Measurements from ENCODE around the gene TBCC. TPM values are rescaled to one million over a fixed set of nuclear protein-coding genes. Genes with fewer than 3 reads are reported as not detected.

The TBCC gene
- total and polyA plus RNA-seq, 2 of the 8 experiments (the other 6 are each of a cell fraction or from before 2014, with no cell fraction given) = 22.7 to 25.5 TPM

GRCh38 chr6:42729731-42730130 lies 16.2 kb downstream of the TBCC start:
- Histone ChIP-seq H3K27me3 (replicated peaks in 1 of 4; ENCODE audit: control insufficient read depth in 3 of 4, extremely low read depth in 1 of 4, insufficient read depth in 3 of 4, low read length in 3 of 4) (no peaks in the 10 kb centered on the region), H2BK120ac (replicated peaks; ENCODE audit: low read depth, low read length) (no peak overlapping the region), H2BK15ac (ENCODE audit: low read length) (no peak overlapping the region), H3K27ac (ENCODE audit: low read depth, low read length) (no peak overlapping the region), H2AFZ (ENCODE audit: low read length) (no peak overlapping the region), H4K91ac (replicated peaks; ENCODE audit: insufficient read length, low read length) (no peak overlapping the region), H3K4me1 (replicated peaks in 1 of 4; ENCODE audit: control insufficient read depth in 3 of 4, insufficient read depth in 4 of 4, low read length in 3 of 4) (no peaks in the 10 kb centered on the region), H2BK5ac (ENCODE audit: low read depth, low read length) (no peak overlapping the region), H3K23me2 (ENCODE audit: low read depth, low read length) (no peaks in the 10 kb centered on the region), H4K5ac (ENCODE audit: insufficient read length, low read depth, low read length) (no peak overlapping the region), H3K9ac (replicated peaks in 1 of 4; ENCODE audit: extremely low read depth in 1 of 4, low read depth in 3 of 4, low read length in 3 of 4) (no peak overlapping the region), H3K4me2 (ENCODE audit: insufficient read depth in 1 of 2, low read depth in 2 of 2, low read length in 2 of 2) (no peak overlapping the region), H4K20me1 (replicated peaks in 1 of 2; ENCODE audit: control insufficient read depth in 1 of 2, insufficient read depth in 2 of 2, low read length in 2 of 2) (no peaks in the 10 kb centered on the region), H4K8ac (ENCODE audit: extremely low read depth, insufficient read depth, low read length) (no peak overlapping the region), H2AK5ac (ENCODE audit: low read depth, low read length) (no peak overlapping the region), H3K18ac (ENCODE audit: extremely low read depth, low read length) (no peak overlapping the region), H2BK20ac (ENCODE audit: low read length) (no peak overlapping the region), H3K56ac (replicated peaks; ENCODE audit: insufficient read length, low read depth, low read length) (no peak overlapping the region), H3K23ac (ENCODE audit: insufficient read length) (no peak overlapping the region), H2BK12ac (ENCODE audit: low read depth, low read length) (no peak overlapping the region), H3K79me1 (ENCODE audit: low read depth, low read length) (no peaks in the 10 kb centered on the region), H3K4ac (replicated peaks; ENCODE audit: insufficient read length, low read depth, low read length) (no peak overlapping the region), H3K9me3 (ENCODE audit: insufficient read depth in 2 of 2, low read depth in 1 of 2, low read length in 1 of 2) (no peaks in the 10 kb centered on the region), H3K4me3 (ENCODE audit: extremely low read depth in 1 of 4, insufficient read depth in 2 of 4, low read depth in 3 of 4, low read length in 4 of 4) (no peak overlapping the region), H3K36me3 (ENCODE audit: control insufficient read depth in 2 of 4, insufficient read depth in 4 of 4, low read length in 3 of 4) (no peaks in the 10 kb centered on the region), H3K79me2 (ENCODE audit: control insufficient read depth in 1 of 2, insufficient read depth in 2 of 2, low read length in 2 of 2) (no peaks in the 10 kb centered on the region), H3K14ac (ENCODE audit: insufficient read length) (no peak overlapping the region)
- ChIA-PET CTCF (ENCODE audit: partially characterized antibody) (interaction anchor here (0.6 to 7.5 kb wide), 10 partner anchors 27 to 633 kb away, joined by 3 to 87 read pairs (median 4); partner anchors contain the start of gene RPL7L1), POLR2A (ENCODE audit: partially characterized antibody) (interaction anchor here (1.0 kb wide), 1 partner anchor 61 kb away, joined by 3 read pairs; no protein-coding TSS in a partner anchor)
- no peak for TF ChIP-seq EGR1 (IDR thresholded peaks at IDR 0.05; ENCODE audit: borderline replicate concordance, low read depth, low read length)
- no peak for TF ChIP-seq CREB1 (IDR thresholded peaks at IDR 0.05)
- TF ChIP-seq BACH1 (IDR thresholded peaks at IDR 0.05; ENCODE audit: low read length) = no peak
- no peak for TF ChIP-seq MAX (IDR thresholded peaks at IDR 0.05)
- TF ChIP-seq TBP (IDR thresholded peaks at IDR 0.05; ENCODE audit: low read depth, low read length) = no peak
- TF ChIP-seq RAD21 (IDR thresholded peaks at IDR 0.05 in 1 of 2, conservative IDR thresholded peaks at IDR 0.05 in 1 of 2; ENCODE audit: low read depth in 2 of 2, low read length in 2 of 2) = no peak
- TF ChIP-seq EZH2 (IDR thresholded peaks at IDR 0.05; ENCODE audit: low read depth, low read length, severe bottlenecking) = no peak
- no peak for TF ChIP-seq ATF3 (IDR thresholded peaks at IDR 0.05; ENCODE audit: insufficient read depth, low read depth, low read length)
- no peak for TF ChIP-seq SIRT6 (IDR thresholded peaks at IDR 0.05; ENCODE audit: low read length)
- TF ChIP-seq RXRA (IDR thresholded peaks at IDR 0.05; ENCODE audit: insufficient read depth, low read depth, low read length) = no peak
- TF ChIP-seq NANOG (IDR thresholded peaks at IDR 0.05; ENCODE audit: insufficient read depth, low read depth, low read length, poor library complexity, severe bottlenecking) = no peak
- TF ChIP-seq TCF12 (IDR thresholded peaks at IDR 0.05; ENCODE audit: low read depth, low read length) = no peak
- no peak for TF ChIP-seq SIX5 (IDR thresholded peaks at IDR 0.05; ENCODE audit: low read depth, low read length)
- DNase-seq (ENCODE audit: low read depth in 1 of 2, low spot score in 2 of 2) (no peak), FAIRE-seq (no peak)
- 100% methylated on average over 1 of the region's 3 CpGs; no CpG with 5 or more reads in 1 of the 2 experiments for WGBS, 2 experiments (ENCODE audit: extremely low coverage in 1 of 2, insufficient coverage in 1 of 2, insufficient read length in 1 of 2, insufficient replicate concordance in 2 of 2, low coverage in 1 of 2, low lambda C conversion rate in 2 of 2, missing lambda C conversion rate in 1 of 2)
